Activated CD8-positive, alpha-beta T cell treated with anti-CD3 and anti-CD28 coated beads for 36 hours (primary cell): ENCODE results near the gene LRPPRC. TPM values are rescaled to one million over a fixed set of nuclear protein-coding genes. Genes with fewer than 3 reads are reported as not detected.
A peak's percentile ranks its signal among the peaks of the same experiment; 100 is the strongest.

ENCODE experiments used
- ATAC-seq: fragments of 200-7000 bp; cut with Tn5 transposase; one replicate; pipeline ENCODE4 v1.10.0; 2021; ENCODE audit warnings: mild to moderate bottlenecking, moderate library complexity
- CTCF ChIA-PET: fragments of 350-600 bp; sonication (Branson Sonifier 250); formaldehyde crosslinking; loops from one replicate; lab custom pipeline; 2021; ENCODE audit warnings: antibody characterized with exemption; lab: Charles Lee
- POLR2A ChIA-PET: fragments of 350-600 bp; sonication (Branson Sonifier 250); formaldehyde crosslinking; loops from one replicate; lab custom pipeline; 2021; ENCODE audit warnings: antibody characterized with exemption; lab: Charles Lee
- DNase-seq: peaks from one replicate; pipeline ENCODE4 v3.0.0-alpha.2; 2020
- H3K27ac Mint-ChIP-seq: one replicate; pipeline ENCODE4 v1.8.0; 2021; ENCODE audit warnings: mild to moderate bottlenecking, mixed read lengths
- H3K27me3 Mint-ChIP-seq: one replicate; pipeline ENCODE4 v1.8.0; 2021; ENCODE audit warnings: mixed read lengths
- H3K36me3 Mint-ChIP-seq: one replicate; pipeline ENCODE4 v1.8.0; 2021; ENCODE audit warnings: low read depth, mixed read lengths
- H3K4me1 Mint-ChIP-seq: one replicate; pipeline ENCODE4 v1.8.0; 2021; ENCODE audit warnings: low read depth, mixed read lengths
- H3K4me3 Mint-ChIP-seq: one replicate; pipeline ENCODE4 v1.8.0; 2021; ENCODE audit warnings: mild to moderate bottlenecking, moderate library complexity, mixed read lengths
- H3K9me3 Mint-ChIP-seq: one replicate; pipeline ENCODE4 v1.8.0; 2021; ENCODE audit warnings: mixed read lengths
- intact Hi-C: fragments of 100-400 bp; cut with micrococcal nuclease; formaldehyde crosslinking; loops from one replicate; pipeline ENCODE4 v1.10.0; 2022
- total RNA-seq, 2 experiments: library from RNA; stranded (reverse); gene quantifications; one replicate each; pipeline ENCODE4 v1.2.3, GENCODE V29; 2021
- TF ChIP-seq, protein P1 (sequence below): fragments of 200-600 bp; IDR thresholded peaks from one replicate; pipeline ENCODE4 v1.8.0; 2022; ENCODE audit warnings: antibody characterized with exemption, mild to moderate bottlenecking

LRPPRC gene
- total RNA-seq, 2 experiments from 2014 or later, result 207 to 225 TPM

DNA sequence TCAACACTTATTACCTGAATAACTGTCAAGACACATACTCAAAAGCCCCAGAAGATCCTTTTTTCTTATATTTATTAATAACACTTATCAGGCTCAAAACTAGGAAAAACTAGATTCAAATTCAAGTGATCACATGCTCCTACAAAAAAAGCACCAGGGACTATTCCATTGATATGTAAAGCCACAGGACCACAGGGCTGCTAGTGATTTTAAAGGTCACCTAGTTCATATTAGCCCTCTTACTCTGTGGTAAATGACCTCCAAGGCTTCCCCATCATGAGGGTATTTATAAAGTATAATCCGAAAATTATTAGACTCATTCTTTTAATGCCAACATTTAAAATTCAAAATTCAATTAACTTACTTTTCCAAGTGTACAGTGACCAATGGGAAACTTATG, 52.5 kb downstream of the LRPPRC start:
- H3K27me3 Mint-ChIP-seq, result no peaks in the 10 kb centered on the region
- ATAC-seq (no peak), DNase-seq (no peak)
- no peak overlapping the region for H3K4me3 Mint-ChIP-seq
- peak overlapping the region; percentile 42 for H3K27ac Mint-ChIP-seq
- H3K36me3 Mint-ChIP-seq, result peaks cover 58% of the 10 kb centered on the region
- TF ChIP-seq, protein P1, sequence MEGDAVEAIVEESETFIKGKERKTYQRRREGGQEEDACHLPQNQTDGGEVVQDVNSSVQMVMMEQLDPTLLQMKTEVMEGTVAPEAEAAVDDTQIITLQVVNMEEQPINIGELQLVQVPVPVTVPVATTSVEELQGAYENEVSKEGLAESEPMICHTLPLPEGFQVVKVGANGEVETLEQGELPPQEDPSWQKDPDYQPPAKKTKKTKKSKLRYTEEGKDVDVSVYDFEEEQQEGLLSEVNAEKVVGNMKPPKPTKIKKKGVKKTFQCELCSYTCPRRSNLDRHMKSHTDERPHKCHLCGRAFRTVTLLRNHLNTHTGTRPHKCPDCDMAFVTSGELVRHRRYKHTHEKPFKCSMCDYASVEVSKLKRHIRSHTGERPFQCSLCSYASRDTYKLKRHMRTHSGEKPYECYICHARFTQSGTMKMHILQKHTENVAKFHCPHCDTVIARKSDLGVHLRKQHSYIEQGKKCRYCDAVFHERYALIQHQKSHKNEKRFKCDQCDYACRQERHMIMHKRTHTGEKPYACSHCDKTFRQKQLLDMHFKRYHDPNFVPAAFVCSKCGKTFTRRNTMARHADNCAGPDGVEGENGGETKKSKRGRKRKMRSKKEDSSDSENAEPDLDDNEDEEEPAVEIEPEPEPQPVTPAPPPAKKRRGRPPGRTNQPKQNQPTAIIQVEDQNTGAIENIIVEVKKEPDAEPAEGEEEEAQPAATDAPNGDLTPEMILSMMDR, result no peak
- intact Hi-C loops, result no loop called here
- peaks cover 2% of the 10 kb centered on the region for H3K4me1 Mint-ChIP-seq
- CTCF ChIA-PET, result interaction anchor here (1.2 to 2.0 kb wide), 2 partner anchors 29 to 65 kb away, joined by 3 to 4 read pairs; no protein-coding TSS in a partner anchor
- POLR2A ChIA-PET, result interaction anchor here (0.8 kb wide), 1 partner anchor 17 kb away, joined by 3 read pairs; no protein-coding TSS in a partner anchor
- H3K9me3 Mint-ChIP-seq, result no peaks in the 10 kb centered on the region

DNA sequence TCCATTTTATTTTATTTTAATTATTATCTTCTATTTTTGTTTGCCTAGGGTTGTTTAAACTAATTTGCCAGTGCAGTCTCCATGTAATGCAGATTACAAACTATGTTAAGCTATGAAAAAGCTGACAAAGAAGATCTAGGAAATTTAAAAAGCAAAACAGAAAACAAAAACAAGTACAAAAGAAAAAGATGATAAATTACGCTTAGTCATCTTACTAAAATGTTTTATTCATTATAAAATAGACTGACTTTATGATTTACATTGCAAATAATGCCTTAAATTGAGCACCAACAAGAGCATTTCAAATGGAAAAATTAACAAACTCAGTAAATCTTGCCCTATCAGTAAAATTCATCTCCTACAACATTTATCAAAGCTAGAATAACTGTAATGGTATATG, 52.9 kb downstream of the LRPPRC start:
- ChIA-PET CTCF (interaction anchor here (2.0 kb wide), 1 partner anchor 65 kb away, joined by 4 read pairs; no protein-coding TSS in a partner anchor), POLR2A (no interaction called here)
- Mint-ChIP-seq H3K36me3 (peaks cover 55% of the 10 kb centered on the region), H3K9me3 (no peaks in the 10 kb centered on the region), H3K4me1 (peaks cover 2% of the 10 kb centered on the region), H3K27me3 (no peaks in the 10 kb centered on the region), H3K4me3 (no peak overlapping the region), H3K27ac (peak overlapping the region; percentile 42)
- TF ChIP-seq, protein P1, result no peak
- ATAC-seq (no peak), DNase-seq (no peak)
- intact Hi-C loops, result no loop called here

DNA sequence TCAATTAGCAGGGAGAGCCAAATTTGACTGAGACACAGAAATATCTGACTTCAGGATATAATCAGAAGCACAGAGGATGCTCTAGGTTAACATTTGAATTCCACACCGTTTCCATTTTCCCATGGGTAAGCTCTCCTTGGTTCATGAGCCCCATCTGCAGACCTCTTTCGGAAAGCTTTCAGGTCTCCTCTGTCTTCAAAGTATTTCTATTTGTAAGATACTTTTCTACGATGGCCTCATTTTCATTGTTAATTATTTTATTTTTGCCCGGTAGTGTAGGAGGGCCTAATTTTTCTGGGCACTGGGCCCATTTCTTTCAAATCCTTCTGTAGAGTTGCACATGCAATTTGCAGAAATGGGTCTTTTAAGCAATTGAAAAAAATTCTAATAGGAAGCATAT, 53.8 kb downstream of the LRPPRC start:
- ChIA-PET CTCF (interaction anchor here (2.0 kb wide), 1 partner anchor 64 kb away, joined by 4 read pairs; no protein-coding TSS in a partner anchor), POLR2A (interaction anchor here (0.6 to 1.4 kb wide), 2 partner anchors 18 to 44 kb away, joined by 3 to 4 read pairs; no protein-coding TSS in a partner anchor)
- peaks cover 55% of the 10 kb centered on the region for H3K36me3 Mint-ChIP-seq
- no peak overlapping the region for H3K4me3 Mint-ChIP-seq
- no peaks in the 10 kb centered on the region for H3K27me3 Mint-ChIP-seq
- intact Hi-C loops, result no loop called here
- no peak for DNase-seq
- TF ChIP-seq, protein P1, result no peak
- no peak for ATAC-seq
- H3K4me1 Mint-ChIP-seq, result peaks cover 3% of the 10 kb centered on the region
- H3K27ac Mint-ChIP-seq, result no peak overlapping the region
- H3K9me3 Mint-ChIP-seq, result no peaks in the 10 kb centered on the region

DNA sequence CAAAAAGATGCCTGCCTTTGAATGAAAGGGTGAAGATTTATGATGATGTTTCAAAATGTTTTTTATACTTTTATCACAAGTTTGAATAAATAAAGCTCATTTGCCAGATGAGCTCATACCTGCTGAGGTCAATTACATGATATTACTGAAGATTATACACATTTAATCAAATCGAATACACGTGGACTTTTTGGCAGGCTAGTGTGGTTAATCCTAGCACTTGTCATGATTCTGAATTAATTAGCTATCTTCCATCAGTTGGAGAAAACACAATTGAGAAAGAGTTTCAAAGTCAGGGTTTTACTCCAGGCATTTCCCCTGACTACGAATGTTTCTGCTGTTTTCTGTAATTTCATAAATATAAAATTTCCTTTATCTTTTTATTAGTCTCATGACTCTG, 54.4 kb downstream of the LRPPRC start:
- intact Hi-C loops, result no loop called here
- DNase-seq (no peak), ATAC-seq (no peak)
- TF ChIP-seq, protein P1, result no peak
- Mint-ChIP-seq H3K4me1 (peaks cover 5% of the 10 kb centered on the region), H3K36me3 (peaks cover 54% of the 10 kb centered on the region), H3K27me3 (no peaks in the 10 kb centered on the region), H3K9me3 (no peaks in the 10 kb centered on the region), H3K27ac (no peak overlapping the region), H3K4me3 (no peak overlapping the region)
- CTCF ChIA-PET, result interaction anchor here (1.0 kb wide), 1 partner anchor 19 kb away, joined by 3 read pairs; no protein-coding TSS in a partner anchor
- POLR2A ChIA-PET, result interaction anchor here (0.6 to 1.4 kb wide), 2 partner anchors 19 to 44 kb away, joined by 3 to 4 read pairs; no protein-coding TSS in a partner anchor

DNA sequence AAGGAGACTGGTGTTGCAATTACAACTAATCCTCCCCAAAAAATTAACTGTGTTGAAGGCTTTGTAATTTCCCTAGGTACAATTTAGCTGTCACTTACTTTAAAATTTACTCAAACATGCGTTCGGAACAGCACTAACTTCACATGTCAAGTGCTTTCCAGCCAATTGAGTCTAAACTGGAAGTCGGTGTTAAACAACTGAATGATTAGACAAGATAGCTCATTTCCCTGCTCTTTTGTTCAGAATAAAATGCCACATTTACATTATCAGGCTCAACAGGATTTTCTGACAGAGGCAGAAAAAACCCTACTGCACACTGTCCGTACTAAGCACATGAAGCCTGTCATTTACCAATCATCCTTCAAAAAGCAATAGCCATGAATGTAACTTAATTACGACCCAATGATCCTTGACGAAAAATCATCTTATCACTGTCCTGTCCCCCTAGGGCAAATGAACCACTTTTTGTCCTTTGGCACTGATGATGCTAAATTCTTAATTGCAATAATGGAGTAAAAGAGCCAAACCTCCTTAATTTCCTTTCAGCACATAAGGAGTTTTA, 56.0 kb downstream of the LRPPRC start:
- Mint-ChIP-seq H3K4me1 (peaks cover 8% of the 10 kb centered on the region), H3K27ac (no peak overlapping the region), H3K27me3 (no peaks in the 10 kb centered on the region), H3K36me3 (peaks cover 44% of the 10 kb centered on the region), H3K4me3 (no peak overlapping the region), H3K9me3 (no peaks in the 10 kb centered on the region)
- ATAC-seq (no peak), DNase-seq (no peak)
- intact Hi-C loops, result no loop called here
- POLR2A ChIA-PET, result interaction anchor here (0.6 kb wide), 1 partner anchor 59 kb away, joined by 3 read pairs; no protein-coding TSS in a partner anchor
- CTCF ChIA-PET, result interaction anchor here (0.9 to 1.5 kb wide), 2 partner anchors 25 to 62 kb away, joined by 3 read pairs; no protein-coding TSS in a partner anchor
- TF ChIP-seq, protein P1, result no peak
